Heart left ventricle (tissue), 16 donors: ENCODE measurements around the gene AMPD3. TPM values are rescaled to one million over a fixed set of nuclear protein-coding genes. Genes with fewer than 3 reads are reported as not detected.

Experiments used
- ATAC-seq, 4 donors: fragments of 200-7000 bp; cut with Tn5 transposase; one replicate each; pipeline ENCODE4 v1.9.1; 2020 to 2022; ENCODE audit warnings: moderate library complexity in 4 of 4, mild to moderate bottlenecking in 3 of 4, moderate number of reproducible peaks in 1 of 4
- DNase-seq, 5 donors: peaks; one replicate each; pipeline ENCODE4 v3.0.0-alpha.2; 2020
- H3K27ac ChIP-seq, 12 donors: fragments of 200-600 bp; sonication (generic) in 4 of 12; one replicate each; pipeline versions ENCODE4 v1.5.0 to v1.8.0; 2016 to 2022; ENCODE audit warnings: mild to moderate bottlenecking in 2 of 12
- H3K27me3 ChIP-seq, 9 donors: fragments of 200-600 bp; sonication (generic) in 2 of 9; one replicate each; pipeline versions ENCODE4 v1.5.1 to v1.8.0; 2016 to 2022; ENCODE audit warnings: mild to moderate bottlenecking in 3 of 9
- H3K36me3 ChIP-seq, 9 donors: fragments of 200-600 bp; sonication (generic) in 2 of 9; one replicate each; pipeline versions ENCODE4 v1.5.0 to v1.8.0; 2018 to 2022; ENCODE audit warnings: mild to moderate bottlenecking in 2 of 9
- H3K4me1 ChIP-seq, 12 donors: fragments of 200-600 bp; sonication (generic) in 4 of 12; one replicate each; pipeline versions ENCODE4 v1.5.0 to v1.8.0; 2016 to 2022; ENCODE audit warnings: mild to moderate bottlenecking in 3 of 12
- H3K4me3 ChIP-seq, 12 donors: fragments of 200-600 bp; sonication (generic) in 4 of 12; one replicate each; pipeline versions ENCODE4 v1.5.0 to v1.8.0; 2017 to 2022; ENCODE audit warnings: mild to moderate bottlenecking in 9 of 12, moderate library complexity in 4 of 12
- H3K9me3 ChIP-seq, 12 donors: fragments of 200-600 bp; sonication (generic) in 4 of 12; one replicate each; pipeline versions ENCODE4 v1.5.0 to v1.8.0; 2016 to 2022; ENCODE audit warnings: mild to moderate bottlenecking in 1 of 12
- POLR2A ChIP-seq, 2 donors: fragments of 450-650 bp; IDR thresholded peaks; one replicate each; pipeline ENCODE4 v1.6.1; 2017; ENCODE audit warnings: antibody characterized with exemption in 2 of 2, mild to moderate bottlenecking in 2 of 2, moderate library complexity in 2 of 2
- WGBS, 4 donors: extraction: QIAGEN DNeasy Blood & Tissue Kit in 2 of 4; methylation state at CpG; one replicate each; pipeline versions ENCODE4 v1.1.5 to v1.1.7; 2013 to 2018; 5-methylcytosine and 5-hydroxymethylcytosine counted together
- intact Hi-C, 10 donors: fragments of 100-400 bp; cut with DNase I; formaldehyde crosslinking; loops; one replicate each; pipeline versions ENCODE4 v1.11.1 to v1.14.2; 2022
- polyA plus RNA-seq, 2 donors: library from polyadenylated mRNA; stranded (reverse); fragments of 200-250 nt; gene quantifications; one replicate each; pipeline ENCODE4 v1.2.3, GENCODE V29; 2013
- total RNA-seq, 9 donors: library from RNA; depleted of rRNA in 2 of 9; stranded (reverse); fragments of >200 nt in 2 of 9; fragmentation: NEBNext Ultra II Directional in 3 of 9; extraction: Animal tissue kit (Norgen Biotek cat#: 25700) in 3 of 9; gene quantifications; one replicate each; pipeline versions ENCODE4 v1.1.0 to v1.2.4, GENCODE V29; 2016 to 2023
- TF ChIP-seq, protein P1 (sequence below), 12 donors: fragments of 200-600 bp; sonication (generic) in 4 of 12; IDR thresholded peaks; one replicate each; pipeline versions ENCODE4 v1.5.0 to v1.8.0; 2018 to 2022; ENCODE audit warnings: antibody characterized with exemption in 12 of 12, mild to moderate bottlenecking in 5 of 12
- donor health status: ischemic (EF 13 %, LVEDD 7.1; RV severe dilation, severe dysfunction).
- donor health status: healthy with polysubstance abuse.
- donor health status: DM: no; HTN: yes; CAD: no.
- donor health status: DM: no; HTN: no; CAD: no.
- donor health status: ischemic (EF 25% LVEDD 6.9; RV normal size, moderate dysfunction).
- donor health status: ischemic (EF 25% LVEDD 5.7; RV mildly dilated, moderate dysfunction).
- donor health status: healthy.
- donor health status: DM: yes; HTN: yes; CAD: no.
- donor health status: ischemic (EF 35%, LVEDD 5.7; RV mildly dilated, moderate dysfunction).
- donor health status: nonischemic (EF 11% LVEDD 7.7; RV severe dilation, severe dysfunction).
- donor health status: DM: yes; HTN: yes; CAD: no.
- donor health status: PGD.
- donor health status: ischemic (EF 29% LVEDD 5.4; RV normal size, mild dysfunction).
- donor health status: nonischemic (EF 23%, LVEDD 6.1; RV moderate dilation, normal function).

Gene AMPD3
- total and polyA plus RNA-seq, 11 donors, result 1.0 to 16.8 (median 2.7) TPM

DNA sequence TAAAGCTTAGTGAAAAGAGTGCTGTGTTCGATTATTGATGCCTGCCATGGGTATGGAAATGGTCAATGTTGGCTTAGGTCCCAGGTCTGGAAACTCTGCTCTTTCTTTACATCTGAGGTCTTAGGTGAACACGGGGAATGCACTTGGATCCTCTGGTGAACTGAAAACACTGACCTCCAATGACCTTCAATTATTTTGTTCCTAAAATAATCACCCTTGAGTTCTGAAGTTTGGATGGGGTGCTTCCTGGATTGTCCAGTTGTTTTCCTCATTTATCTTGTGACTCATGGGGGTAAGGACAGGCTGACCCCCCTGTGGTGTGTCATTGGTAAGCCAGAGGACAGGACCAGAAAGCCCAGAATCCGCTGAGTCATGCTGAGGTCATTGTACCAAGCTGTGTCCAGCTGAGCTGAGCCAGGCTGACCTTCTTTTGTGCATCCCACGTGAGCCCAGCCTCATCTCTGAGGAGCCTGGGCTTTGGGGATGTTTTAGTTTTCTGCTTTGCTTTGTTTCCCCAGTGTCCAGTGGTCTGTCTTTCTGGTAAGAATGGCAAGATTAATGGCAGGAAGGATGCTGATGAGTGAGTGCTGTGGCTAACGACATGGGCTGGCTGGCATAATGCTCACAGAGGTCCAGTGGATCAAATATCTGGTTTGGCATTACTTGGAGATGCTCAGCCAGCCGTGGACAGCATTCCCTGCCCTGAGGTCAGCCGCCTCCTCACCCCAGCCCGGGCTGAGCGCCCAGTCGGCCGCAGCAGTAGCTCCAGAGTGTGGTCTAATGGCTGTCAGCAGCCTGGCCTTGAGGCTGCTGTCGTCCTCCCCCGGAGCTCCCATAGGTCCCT is 35.6 kb downstream of the AMPD3 start:
- TF ChIP-seq POLR2A (IDR thresholded peaks at IDR 0.05), result no peak
- TF ChIP-seq, protein P1, sequence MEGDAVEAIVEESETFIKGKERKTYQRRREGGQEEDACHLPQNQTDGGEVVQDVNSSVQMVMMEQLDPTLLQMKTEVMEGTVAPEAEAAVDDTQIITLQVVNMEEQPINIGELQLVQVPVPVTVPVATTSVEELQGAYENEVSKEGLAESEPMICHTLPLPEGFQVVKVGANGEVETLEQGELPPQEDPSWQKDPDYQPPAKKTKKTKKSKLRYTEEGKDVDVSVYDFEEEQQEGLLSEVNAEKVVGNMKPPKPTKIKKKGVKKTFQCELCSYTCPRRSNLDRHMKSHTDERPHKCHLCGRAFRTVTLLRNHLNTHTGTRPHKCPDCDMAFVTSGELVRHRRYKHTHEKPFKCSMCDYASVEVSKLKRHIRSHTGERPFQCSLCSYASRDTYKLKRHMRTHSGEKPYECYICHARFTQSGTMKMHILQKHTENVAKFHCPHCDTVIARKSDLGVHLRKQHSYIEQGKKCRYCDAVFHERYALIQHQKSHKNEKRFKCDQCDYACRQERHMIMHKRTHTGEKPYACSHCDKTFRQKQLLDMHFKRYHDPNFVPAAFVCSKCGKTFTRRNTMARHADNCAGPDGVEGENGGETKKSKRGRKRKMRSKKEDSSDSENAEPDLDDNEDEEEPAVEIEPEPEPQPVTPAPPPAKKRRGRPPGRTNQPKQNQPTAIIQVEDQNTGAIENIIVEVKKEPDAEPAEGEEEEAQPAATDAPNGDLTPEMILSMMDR (IDR thresholded peaks at IDR 0.05), result no peak
- intact Hi-C loops, result loop anchor here in 1 of 10 donors (10.0 kb wide), 1 partner anchor 86 kb away; no protein-coding TSS in a partner anchor
- peaks cover 0 to 72% (median 0%) of the 10 kb centered on the region in 9 donors for H3K36me3 ChIP-seq
- H3K27ac ChIP-seq, result peak overlapping the region in 6 of 12 donors; percentile 9 to 67 (median 52)
- no peak overlapping the region for H3K4me3 ChIP-seq
- peak; percentile 60 to 88 (median 73) for DNase-seq
- H3K4me1 ChIP-seq, result peaks cover 0 to 20% (median 6%) of the 10 kb centered on the region in 12 donors
- peak; percentile 64 to 94 (median 86) for ATAC-seq
- no peaks in the 10 kb centered on the region for H3K27me3 ChIP-seq
- WGBS, 4 donors, result 56 to 74% (median 69%) methylated on average over 13 of the region's 13 CpGs
- H3K9me3 ChIP-seq, result no peaks in the 10 kb centered on the region

DNA sequence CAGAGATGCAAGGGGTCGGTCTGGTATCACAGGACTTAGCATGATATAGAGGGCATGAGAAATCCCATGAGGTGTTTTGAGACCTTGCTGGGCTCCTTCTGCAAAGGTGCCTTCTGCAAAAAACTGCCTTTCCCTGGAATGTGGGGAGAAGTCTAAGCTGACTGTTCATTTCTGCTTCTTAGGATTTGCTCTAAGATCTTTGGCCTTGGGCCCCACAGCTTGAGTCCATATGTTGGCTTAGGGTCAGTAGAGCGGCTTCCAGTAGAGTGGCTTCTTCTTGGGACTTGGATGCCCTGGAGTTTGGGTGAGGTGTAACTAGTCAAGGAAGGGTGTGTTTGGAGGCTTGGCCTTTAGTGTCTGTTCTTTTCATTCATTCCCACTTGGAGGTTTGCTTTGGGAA is 37.0 kb downstream of the AMPD3 start:
- Histone ChIP-seq H3K27ac (no peak overlapping the region), H3K36me3 (peaks cover 0 to 75% (median 0%) of the 10 kb centered on the region in 9 donors), H3K9me3 (no peaks in the 10 kb centered on the region), H3K4me1 (peaks cover 0 to 20% (median 6%) of the 10 kb centered on the region in 12 donors), H3K4me3 (no peak overlapping the region), H3K27me3 (no peaks in the 10 kb centered on the region)
- no peak for ATAC-seq
- WGBS, 4 donors, result 95 to 100% (median 98%) methylated on average over 2 of the region's 2 CpGs
- TF ChIP-seq, protein P1 (IDR thresholded peaks at IDR 0.05), result no peak
- TF ChIP-seq POLR2A (IDR thresholded peaks at IDR 0.05), result no peak
- intact Hi-C loops, result loop anchor here in 1 of 10 donors (10.0 kb wide), 1 partner anchor 87 kb away; no protein-coding TSS in a partner anchor
- no peak for DNase-seq

DNA sequence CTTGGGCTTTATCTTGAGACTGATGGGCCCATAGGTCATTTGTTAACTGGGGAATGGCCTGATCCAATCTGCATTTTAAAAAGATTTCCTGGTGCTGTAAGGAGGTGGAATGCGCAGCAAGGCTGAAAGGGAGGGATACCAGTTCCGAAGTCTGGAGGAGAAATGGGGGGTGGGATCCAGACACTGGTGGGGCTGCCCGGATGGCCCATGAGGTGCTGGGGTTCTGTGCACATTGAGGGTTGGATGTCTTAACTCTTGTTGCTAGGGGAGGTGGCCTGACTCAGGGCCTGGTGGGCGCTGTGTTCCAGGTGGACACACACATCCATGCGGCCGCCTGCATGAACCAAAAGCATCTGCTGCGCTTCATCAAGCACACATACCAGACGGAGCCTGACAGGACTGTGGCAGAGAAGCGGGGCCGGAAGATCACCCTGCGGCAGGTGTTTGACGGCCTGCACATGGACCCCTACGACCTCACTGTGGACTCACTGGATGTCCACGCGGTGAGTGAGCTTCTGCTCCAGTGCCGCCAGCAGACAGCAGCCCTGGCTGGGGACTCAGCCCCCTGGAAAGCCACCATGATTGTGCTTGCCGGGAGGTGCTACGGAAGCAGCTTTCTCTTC is 38.1 kb downstream of the AMPD3 start:
- intact Hi-C loops, result loop anchor here in 1 of 10 donors (10.0 kb wide), 1 partner anchor 88 kb away; no protein-coding TSS in a partner anchor
- no peak for TF ChIP-seq POLR2A (IDR thresholded peaks at IDR 0.05)
- TF ChIP-seq, protein P1 (IDR thresholded peaks at IDR 0.05), result no peak
- 94 to 96% (median 95%) methylated on average over 15 to 18 of the region's 18 CpGs for WGBS, 4 donors
- H3K27me3 ChIP-seq, result no peaks in the 10 kb centered on the region
- ATAC-seq (no peak), DNase-seq (no peak)
- H3K27ac ChIP-seq, result no peak overlapping the region
- H3K36me3 ChIP-seq, result peaks cover 0 to 75% (median 0%) of the 10 kb centered on the region in 9 donors
- H3K4me3 ChIP-seq, result no peak overlapping the region
- H3K9me3 ChIP-seq, result no peaks in the 10 kb centered on the region
- H3K4me1 ChIP-seq, result peaks cover 0 to 20% (median 6%) of the 10 kb centered on the region in 12 donors
